ENCODE results near the gene TMEM179B.

- no peak for TF ChIP-seq CTCF (IDR thresholded peaks at IDR 0.05 in 2 of 3, conservative IDR thresholded peaks at IDR 0.05 in 1 of 3; ENCODE audit: insufficient read depth in 2 of 3, low read depth in 1 of 3, low read length in 3 of 3)
- no peak for TF ChIP-seq RNF2 (IDR thresholded peaks at IDR 0.05)
- TF ChIP-seq TCF7L2 (IDR thresholded peaks at IDR 0.05; ENCODE audit: low read depth, low read length) = no peak
- no peak for TF ChIP-seq MED1 (CRISPR knock-in tag; IDR thresholded peaks at IDR 0.05; ENCODE audit: borderline replicate concordance)
- no peak for TF ChIP-seq BRD4 (IDR thresholded peaks at IDR 0.05)
- TF ChIP-seq ZZZ3 (IDR thresholded peaks at IDR 0.05) = no peak
- no peak for TF ChIP-seq ZNF253 (CRISPR knock-in tag; conservative IDR thresholded peaks at IDR 0.05)
- TF ChIP-seq HNRNPH1 (optimal IDR thresholded peaks at IDR 0.05; ENCODE audit: low read depth, low read length) = no peak
- no peak for TF ChIP-seq RBM22 (IDR thresholded peaks at IDR 0.05; ENCODE audit: low read depth, low read length, poor library complexity, severe bottlenecking)
- TF ChIP-seq CEBPG (CRISPR knock-in tag; IDR thresholded peaks at IDR 0.05) = no peak
- no peak for TF ChIP-seq CEBPG (tag; conservative IDR thresholded peaks at IDR 0.05 in 1 of 2, IDR thresholded peaks at IDR 0.05 in 1 of 2)
Measured at GRCh38 chr11:62796281-62796680, 9.1 kb downstream of the TMEM179B start.
